ENCODE data around the gene RSPH6A. TPM values are rescaled to one million over a fixed set of nuclear protein-coding genes. Genes with fewer than 3 reads are reported as not detected.

The RSPH6A gene
- total and polyA plus RNA-seq, 2 of the 13 experiments (the other 11 are each of a cell fraction or from before 2014, with no cell fraction given), result 0.07 TPM; not detected in 1

- TF ChIP-seq, protein P1, sequence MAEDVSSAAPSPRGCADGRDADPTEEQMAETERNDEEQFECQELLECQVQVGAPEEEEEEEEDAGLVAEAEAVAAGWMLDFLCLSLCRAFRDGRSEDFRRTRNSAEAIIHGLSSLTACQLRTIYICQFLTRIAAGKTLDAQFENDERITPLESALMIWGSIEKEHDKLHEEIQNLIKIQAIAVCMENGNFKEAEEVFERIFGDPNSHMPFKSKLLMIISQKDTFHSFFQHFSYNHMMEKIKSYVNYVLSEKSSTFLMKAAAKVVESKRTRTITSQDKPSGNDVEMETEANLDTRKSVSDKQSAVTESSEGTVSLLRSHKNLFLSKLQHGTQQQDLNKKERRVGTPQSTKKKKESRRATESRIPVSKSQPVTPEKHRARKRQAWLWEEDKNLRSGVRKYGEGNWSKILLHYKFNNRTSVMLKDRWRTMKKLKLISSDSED (CRISPR knock-in tag; IDR thresholded peaks at IDR 0.05), result no peak
- TF ChIP-seq ZBTB7A (CRISPR knock-in tag; IDR thresholded peaks at IDR 0.05), result no peak
- TF ChIP-seq RBFOX2 (IDR thresholded peaks at IDR 0.05; ENCODE audit: low read depth, low read length), result peak; percentile 47
- peak; percentile 19 for TF ChIP-seq RBM22 (optimal IDR thresholded peaks at IDR 0.05; ENCODE audit: low read length)
- TF ChIP-seq GMEB2 (CRISPR knock-in tag; IDR thresholded peaks at IDR 0.05; ENCODE audit: low read depth), result no peak
- TF ChIP-seq PAF1 (CRISPR knock-in tag; IDR thresholded peaks at IDR 0.05), result no peak
These were observed 50.0 kb downstream of the RSPH6A start (continued) for GRCh38 chr19:45764945-45765701.

- no peak overlapping the region for H3K4me3 ChIP-seq (replicated peaks in 1 of 3; ENCODE audit: insufficient read depth in 1 of 3, low read depth in 2 of 3, low read length in 3 of 3)
- H3K9me3 ChIP-seq (ENCODE audit: low read length), result no peaks in the 10 kb centered on the region
- ChIA-PET POLR2A (no interaction called here), CTCF (ENCODE audit: low intra/inter-chr PET ratio, low total read pairs) (no interaction called here)
- in situ Hi-C loops (cut with HindIII; ENCODE audit: extremely low pct_ligation_motif_present, low pct_unique_long_range_greater_than_20kb), result no loop called here
- DNase-seq (ENCODE audit: low spot score) (no peak), ATAC-seq (no peak), FAIRE-seq (no peak)
- H3K9ac ChIP-seq (ENCODE audit: insufficient read depth, low read depth, low read length), result no peak overlapping the region
- peaks cover 8 to 19% of the 10 kb centered on the region in 2 experiments; a peak in 3 of 5 replicates for H3K27me3 ChIP-seq (ENCODE audit: control insufficient read depth in 1 of 2, insufficient read depth in 2 of 2, low read length in 2 of 2)
- H3K4me1 ChIP-seq (ENCODE audit: insufficient read depth, low read length), result 0 out of 2 replicates have a peak, but pooled peaks cover 10% of the 10 kb centered on the region
- H3K36me3 ChIP-seq (replicated peaks in 1 of 2; ENCODE audit: control insufficient read depth in 1 of 2, insufficient read depth in 2 of 2, low read length in 2 of 2), result no peaks in the 10 kb centered on the region
- BruUV-seq (replicated peaks), result no TSS peak
- intact Hi-C loops (cut with micrococcal nuclease; ENCODE audit: unreplicated experiment), result no loop called here
- H3K4me2 ChIP-seq (ENCODE audit: low read depth, low read length), result no peak overlapping the region
- no peak overlapping the region for H2AFZ ChIP-seq (ENCODE audit: low read length)
- peaks cover 3% of the 10 kb centered on the region for H3K79me2 ChIP-seq (ENCODE audit: insufficient read depth, low read length)
- H3K27ac ChIP-seq (ENCODE audit: extremely low read length, insufficient read depth, low read length), result no peak overlapping the region
- TF ChIP-seq AGO2 (optimal IDR thresholded peaks at IDR 0.05; ENCODE audit: low read depth, low read length) (peak; percentile 62), POLR2G (IDR thresholded peaks at IDR 0.05; ENCODE audit: low read depth, low read length) (0 out of 2 replicates have a peak, but pooled peaks have one; percentile 29), GABPA (IDR thresholded peaks at IDR 0.05; ENCODE audit: low read depth, low read length) (no peak), GABPA (CRISPR knock-in tag; IDR thresholded peaks at IDR 0.05; ENCODE audit: low read depth) (no peak)
- 84% methylated on average over 6 of the region's 6 CpGs for WGBS (ENCODE audit: low lambda C conversion rate)
- H4K20me1 ChIP-seq (ENCODE audit: insufficient read depth, low read length), result no peaks in the 10 kb centered on the region
These were observed 50.6 kb downstream of the RSPH6A start for GRCh38 chr19:45764475-45764874.

All from HepG2 (cell line).